ENCODE measurements around the gene ARHGDIB.

Gene ARHGDIB

GRCh38 chr12:14972816-14973215, 11.4 kb upstream of the ARHGDIB start, which contains the start of gene PDE6H:
Gene PDE6H, plus strand, starts transcription at chr12:14973042. Its CDS starts 4,971 bp downstream, at chr12:14978013.
- no peak within 1 kb of the TSS for H2BK12ac ChIP-seq (ENCODE audit: low read length in 2 of 2)
- H4K91ac ChIP-seq (ENCODE audit: low read length), result no peak within 1 kb of the TSS
- no peak within 1 kb of the TSS for H2BK5ac ChIP-seq (ENCODE audit: low read depth, low read length, poor library complexity, severe bottlenecking)
- no peaks in the 10 kb centered on the region for H3K79me1 ChIP-seq (replicated peaks; ENCODE audit: low read length, poor library complexity, severe bottlenecking)
- H3K4me3 ChIP-seq (ENCODE audit: insufficient read depth in 1 of 2, low read depth in 1 of 2, low read length in 2 of 2), result no peak within 1 kb of the TSS
- H3K36me3 ChIP-seq (ENCODE audit: control insufficient read depth in 1 of 2, insufficient read depth in 2 of 2, low read depth in 1 of 2, low read length in 2 of 2), result no peaks in the 10 kb centered on the region
- no peak within 1 kb of the TSS for H3K23ac ChIP-seq (ENCODE audit: low read length in 2 of 2)
- no peak within 1 kb of the TSS for H3K4ac ChIP-seq (ENCODE audit: low read depth in 1 of 2, low read length in 2 of 2)
- H3K9ac ChIP-seq (ENCODE audit: low read length), result no peak within 1 kb of the TSS
- H3K18ac ChIP-seq (ENCODE audit: low read depth in 1 of 2, low read length in 2 of 2), result no peak within 1 kb of the TSS
- H3K4me2 ChIP-seq (ENCODE audit: low read length, poor library complexity, severe bottlenecking), result no peak within 1 kb of the TSS
- H3K4me1 ChIP-seq (ENCODE audit: control insufficient read depth, insufficient read depth, low read depth, low read length), result no peaks in the 10 kb centered on the region
- WGBS, result 83% methylated on average over 2 of the region's 2 CpGs
- H3K27ac ChIP-seq (ENCODE audit: low read length, poor library complexity, severe bottlenecking), result no peak within 1 kb of the TSS
- DNase-seq, result no peak
- no peak within 1 kb of the TSS for H2AK5ac ChIP-seq (ENCODE audit: low read length, severe bottlenecking)
- no peak within 1 kb of the TSS for H2BK120ac ChIP-seq (ENCODE audit: low read depth, low read length)
- no peak within 1 kb of the TSS for H3K14ac ChIP-seq (ENCODE audit: low read length in 2 of 2)
- no peak within 1 kb of the TSS for H4K8ac ChIP-seq (ENCODE audit: low read length)
- H3K27me3 ChIP-seq (ENCODE audit: control insufficient read depth in 1 of 2, insufficient read depth in 1 of 2, low read length in 2 of 2), result no peaks in the 10 kb centered on the region
- no peak within 1 kb of the TSS for H2AFZ ChIP-seq (ENCODE audit: low read depth, low read length)
- H2BK15ac ChIP-seq (ENCODE audit: low read depth, poor library complexity, severe bottlenecking), result no peak within 1 kb of the TSS
- H3K9me3 ChIP-seq (ENCODE audit: control insufficient read depth, low read length), result no peaks in the 10 kb centered on the region

- Histone ChIP-seq H3K23ac (ENCODE audit: low read length in 2 of 2) (no peak overlapping the region), H3K9ac (ENCODE audit: low read length) (no peak overlapping the region), H4K8ac (ENCODE audit: low read length) (peak overlapping the region; percentile 3), H2AK5ac (ENCODE audit: low read length, severe bottlenecking) (no peak overlapping the region), H3K14ac (ENCODE audit: low read length in 2 of 2) (no peak overlapping the region), H4K91ac (ENCODE audit: low read length) (no peak overlapping the region), H3K27ac (ENCODE audit: low read length, poor library complexity, severe bottlenecking) (no peak overlapping the region), H3K79me1 (replicated peaks; ENCODE audit: low read length, poor library complexity, severe bottlenecking) (no peaks in the 10 kb centered on the region), H2AFZ (ENCODE audit: low read depth, low read length) (no peak overlapping the region), H3K4me3 (ENCODE audit: insufficient read depth in 1 of 2, low read depth in 1 of 2, low read length in 2 of 2) (no peak overlapping the region), H3K4ac (ENCODE audit: low read depth in 1 of 2, low read length in 2 of 2) (no peak overlapping the region), H3K4me1 (ENCODE audit: control insufficient read depth, insufficient read depth, low read depth, low read length) (no peaks in the 10 kb centered on the region), H3K4me2 (ENCODE audit: low read length, poor library complexity, severe bottlenecking) (no peak overlapping the region), H3K36me3 (ENCODE audit: control insufficient read depth in 1 of 2, insufficient read depth in 2 of 2, low read depth in 1 of 2, low read length in 2 of 2) (no peaks in the 10 kb centered on the region), H2BK15ac (ENCODE audit: low read depth, poor library complexity, severe bottlenecking) (no peak overlapping the region), H3K27me3 (ENCODE audit: control insufficient read depth in 1 of 2, insufficient read depth in 1 of 2, low read length in 2 of 2) (no peaks in the 10 kb centered on the region), H2BK12ac (ENCODE audit: low read length in 2 of 2) (no peak overlapping the region), H3K18ac (ENCODE audit: low read depth in 1 of 2, low read length in 2 of 2) (no peak overlapping the region), H3K9me3 (ENCODE audit: control insufficient read depth, low read length) (no peaks in the 10 kb centered on the region), H2BK5ac (ENCODE audit: low read depth, low read length, poor library complexity, severe bottlenecking) (no peak overlapping the region), H2BK120ac (ENCODE audit: low read depth, low read length) (no peak overlapping the region)
- DNase-seq, result peak; percentile 29
- WGBS, result 59% methylated on average over 4 of the region's 4 CpGs
These were observed 9.1 kb upstream of the ARHGDIB start for GRCh38 chr12:14970473-14970872.

GRCh38 chr12:14968478-14968877, 7.1 kb upstream of the ARHGDIB start:
- Histone ChIP-seq H3K79me1 (replicated peaks; ENCODE audit: low read length, poor library complexity, severe bottlenecking) (no peaks in the 10 kb centered on the region), H3K27ac (ENCODE audit: low read length, poor library complexity, severe bottlenecking) (no peak overlapping the region), H2AFZ (ENCODE audit: low read depth, low read length) (no peak overlapping the region), H3K23ac (ENCODE audit: low read length in 2 of 2) (no peak overlapping the region), H3K9me3 (ENCODE audit: control insufficient read depth, low read length) (no peaks in the 10 kb centered on the region), H2AK5ac (ENCODE audit: low read length, severe bottlenecking) (no peak overlapping the region), H3K9ac (ENCODE audit: low read length) (no peak overlapping the region), H4K8ac (ENCODE audit: low read length) (no peak overlapping the region), H4K91ac (ENCODE audit: low read length) (no peak overlapping the region), H2BK12ac (ENCODE audit: low read length in 2 of 2) (no peak overlapping the region), H2BK5ac (ENCODE audit: low read depth, low read length, poor library complexity, severe bottlenecking) (no peak overlapping the region), H3K36me3 (ENCODE audit: control insufficient read depth in 1 of 2, insufficient read depth in 2 of 2, low read depth in 1 of 2, low read length in 2 of 2) (no peaks in the 10 kb centered on the region), H3K4me3 (ENCODE audit: insufficient read depth in 1 of 2, low read depth in 1 of 2, low read length in 2 of 2) (no peak overlapping the region), H2BK15ac (ENCODE audit: low read depth, poor library complexity, severe bottlenecking) (no peak overlapping the region), H3K4ac (ENCODE audit: low read depth in 1 of 2, low read length in 2 of 2) (no peak overlapping the region), H2BK120ac (ENCODE audit: low read depth, low read length) (no peak overlapping the region), H3K4me2 (ENCODE audit: low read length, poor library complexity, severe bottlenecking) (no peak overlapping the region), H3K14ac (ENCODE audit: low read length in 2 of 2) (no peak overlapping the region), H3K18ac (ENCODE audit: low read depth in 1 of 2, low read length in 2 of 2) (no peak overlapping the region), H3K4me1 (ENCODE audit: control insufficient read depth, insufficient read depth, low read depth, low read length) (no peaks in the 10 kb centered on the region), H3K27me3 (ENCODE audit: control insufficient read depth in 1 of 2, insufficient read depth in 1 of 2, low read length in 2 of 2) (no peaks in the 10 kb centered on the region)
- 52% methylated on average over 3 of the region's 3 CpGs for WGBS
- no peak for DNase-seq

- Histone ChIP-seq H4K91ac (ENCODE audit: low read length) (no peak overlapping the region), H2AFZ (ENCODE audit: low read depth, low read length) (no peak overlapping the region), H3K36me3 (ENCODE audit: control insufficient read depth in 1 of 2, insufficient read depth in 2 of 2, low read depth in 1 of 2, low read length in 2 of 2) (no peaks in the 10 kb centered on the region), H3K4me3 (ENCODE audit: insufficient read depth in 1 of 2, low read depth in 1 of 2, low read length in 2 of 2) (no peak overlapping the region), H3K23ac (ENCODE audit: low read length in 2 of 2) (no peak overlapping the region), H3K27me3 (ENCODE audit: control insufficient read depth in 1 of 2, insufficient read depth in 1 of 2, low read length in 2 of 2) (no peaks in the 10 kb centered on the region), H3K4me1 (ENCODE audit: control insufficient read depth, insufficient read depth, low read depth, low read length) (peaks cover 4% of the 10 kb centered on the region), H3K9ac (ENCODE audit: low read length) (no peak overlapping the region), H3K79me1 (replicated peaks; ENCODE audit: low read length, poor library complexity, severe bottlenecking) (no peaks in the 10 kb centered on the region), H3K4me2 (ENCODE audit: low read length, poor library complexity, severe bottlenecking) (no peak overlapping the region), H4K8ac (ENCODE audit: low read length) (no peak overlapping the region), H3K4ac (ENCODE audit: low read depth in 1 of 2, low read length in 2 of 2) (no peak overlapping the region), H3K9me3 (ENCODE audit: control insufficient read depth, low read length) (no peaks in the 10 kb centered on the region), H2AK5ac (ENCODE audit: low read length, severe bottlenecking) (no peak overlapping the region), H3K18ac (ENCODE audit: low read depth in 1 of 2, low read length in 2 of 2) (no peak overlapping the region), H3K14ac (ENCODE audit: low read length in 2 of 2) (no peak overlapping the region), H2BK120ac (ENCODE audit: low read depth, low read length) (no peak overlapping the region), H2BK15ac (ENCODE audit: low read depth, poor library complexity, severe bottlenecking) (no peak overlapping the region), H2BK5ac (ENCODE audit: low read depth, low read length, poor library complexity, severe bottlenecking) (no peak overlapping the region), H2BK12ac (ENCODE audit: low read length in 2 of 2) (no peak overlapping the region), H3K27ac (ENCODE audit: low read length, poor library complexity, severe bottlenecking) (no peak overlapping the region)
- DNase-seq, result no peak
- WGBS, result 90% methylated on average over 1 of the region's 2 CpGs
These were observed 3.8 kb upstream of the ARHGDIB start for GRCh38 chr12:14965221-14965620.
